CD14-positive monocyte (primary cell): Measurements from ENCODE around the gene RAB28. TPM values are rescaled to one million over a fixed set of nuclear protein-coding genes. Genes with fewer than 3 reads are reported as not detected.

Experiments
- DNase-seq, 3 donors: peaks; one replicate each; pipeline ENCODE4 v3.0.0-alpha.2; 2011 to 2022
- H2AFZ ChIP-seq: 2 replicates; pipeline ENCODE4 v1.6.0; 2012; ENCODE audit warnings: mild to moderate bottlenecking, low read depth, low read length, inconsistent platforms; ENCODE audit not compliant: insufficient read depth, poor library complexity, severe bottlenecking
- H3K27ac ChIP-seq, 2 donors: 1 replicate in 1 of 2; 2 replicates in 1 of 2; pipeline ENCODE4 v1.5.1; 2012 to 2013; ENCODE audit warnings: low read length in 2 of 2, control low read depth in 1 of 2, inconsistent platforms in 1 of 2, low read depth in 1 of 2, mild to moderate bottlenecking in 1 of 2
- H3K27me3 ChIP-seq, 2 donors: one replicate each; pipeline versions ENCODE4 v1.6.0 to v1.6.1; 2011 to 2013; ENCODE audit warnings: low read length in 2 of 2; ENCODE audit not compliant: control insufficient read depth in 2 of 2, insufficient read depth in 2 of 2
- H3K36me3 ChIP-seq, 2 donors: replicated peaks in 1 of 2; 1 replicate in 1 of 2; 2 replicates in 1 of 2; pipeline versions ENCODE4 v1.5.1 to v1.6.1; 2012 to 2013; ENCODE audit warnings: low read length in 2 of 2, control low read depth in 1 of 2, inconsistent platforms in 1 of 2, mild to moderate bottlenecking in 1 of 2; ENCODE audit not compliant: insufficient read depth in 2 of 2, control insufficient read depth in 1 of 2
- H3K4me1 ChIP-seq, 2 donors: 1 replicate in 1 of 2; 2 replicates in 1 of 2; pipeline versions ENCODE4 v1.5.1 to v1.6.1; 2012 to 2013; ENCODE audit warnings: low read length in 2 of 2, control low read depth in 1 of 2, inconsistent platforms in 1 of 2, mild to moderate bottlenecking in 1 of 2, moderate library complexity in 1 of 2; ENCODE audit not compliant: insufficient read depth in 2 of 2, control insufficient read depth in 1 of 2
- H3K4me2 ChIP-seq: replicated peaks from 2 replicates; pipeline ENCODE3; 2012; ENCODE audit warnings: low read length, moderate library complexity, mild to moderate bottlenecking; ENCODE audit not compliant: poor library complexity, severe bottlenecking; ENCODE audit errors: extremely low read depth
- H3K4me3 ChIP-seq, 3 experiments: fragments of 200-600 bp in 1 of 3; sonication (generic) in 1 of 3; replicated peaks in 1 of 3; 1 replicate in 2 of 3; 2 replicates in 1 of 3; pipeline ENCODE4 v1.5.1; 2011 to 2013; ENCODE audit warnings: low read length in 3 of 3, mild to moderate bottlenecking in 3 of 3, control low read depth in 2 of 3, low read depth in 2 of 3, inconsistent platforms in 1 of 3, moderate library complexity in 1 of 3
- H3K79me2 ChIP-seq: 2 replicates; pipeline ENCODE4 v1.6.0; 2012; ENCODE audit warnings: mild to moderate bottlenecking, control low read depth, inconsistent platforms, low read length, moderate library complexity; ENCODE audit not compliant: insufficient read depth
- H3K9ac ChIP-seq: 2 replicates; pipeline ENCODE4 v1.6.0; 2017; ENCODE audit warnings: low read length, mild to moderate bottlenecking; ENCODE audit not compliant: insufficient read depth, poor library complexity, severe bottlenecking
- H3K9me3 ChIP-seq, 2 donors: replicated peaks in 1 of 2; 1 replicate in 1 of 2; 2 replicates in 1 of 2; pipeline versions ENCODE4 v1.5.1 to v1.6.1; 2012 to 2013; ENCODE audit warnings: low read length in 2 of 2, control low read depth in 1 of 2; ENCODE audit not compliant: control insufficient read depth in 1 of 2, insufficient read depth in 1 of 2
- H4K20me1 ChIP-seq: 2 replicates; pipeline ENCODE4 v1.6.0; 2012; ENCODE audit warnings: mild to moderate bottlenecking, low read length, control low read depth, moderate library complexity; ENCODE audit not compliant: insufficient read depth
- H3K27ac Mint-ChIP-seq, 7 donors: one replicate each; pipeline ENCODE4 v1.8.0; 2020; ENCODE audit warnings: mild to moderate bottlenecking in 7 of 7, mixed read lengths in 7 of 7, moderate library complexity in 6 of 7, inconsistent platforms in 2 of 7
- H3K27me3 Mint-ChIP-seq, 3 donors: one replicate each; pipeline ENCODE4 v1.8.0; 2021 to 2022; ENCODE audit warnings: low read depth in 3 of 3, mild to moderate bottlenecking in 3 of 3, mixed read lengths in 3 of 3, moderate library complexity in 3 of 3, inconsistent platforms in 1 of 3
- H3K36me3 Mint-ChIP-seq, 2 donors: one replicate each; pipeline ENCODE4 v1.8.0; 2020; ENCODE audit warnings: mixed read lengths in 2 of 2, inconsistent platforms in 1 of 2, mild to moderate bottlenecking in 1 of 2
- H3K4me1 Mint-ChIP-seq: one replicate; pipeline ENCODE4 v1.8.0; 2020; ENCODE audit warnings: mild to moderate bottlenecking, mixed read lengths
- H3K4me3 Mint-ChIP-seq, 2 donors: one replicate each; pipeline ENCODE4 v1.8.0; 2020; ENCODE audit warnings: mild to moderate bottlenecking in 2 of 2, mixed read lengths in 2 of 2, moderate library complexity in 1 of 2
- H3K9me3 Mint-ChIP-seq, 7 donors: one replicate each; pipeline ENCODE4 v1.8.0; 2020 to 2022; ENCODE audit warnings: mixed read lengths in 7 of 7, mild to moderate bottlenecking in 6 of 7, moderate library complexity in 6 of 7, inconsistent platforms in 2 of 7
- WGBS: methylation state at CpG from one replicate; pipeline ENCODE4 v1.1.5; 2013; ENCODE audit warnings: missing lambda C conversion rate; ENCODE audit not compliant: insufficient coverage; 5-methylcytosine and 5-hydroxymethylcytosine counted together
- intact Hi-C, 2 donors: fragments of 100-400 bp; cut with micrococcal nuclease; formaldehyde crosslinking; loops; one replicate each; pipeline versions ENCODE4 v1.15.0 to v1.15.1; 2023
- polyA plus RNA-seq, 3 donors: library from polyadenylated mRNA; depleted of rRNA in 1 of 3; unstranded in 2 of 3; stranded (reverse) in 1 of 3; fragments of 300-500 nt in 2 of 3; fragments of >200 nt in 1 of 3; fragmentation: Illumina TruSeq in 2 of 3; gene quantifications; 1 replicate in 2 of 3; 2 replicates in 1 of 3; pipeline ENCODE4 v1.2.3, GENCODE V29; 2012 to 2021
- TF ChIP-seq, protein P1 (sequence below): fragments of 200-600 bp; IDR thresholded peaks from one replicate; pipeline ENCODE4 v1.8.0; 2022; ENCODE audit warnings: antibody characterized with exemption, mild to moderate bottlenecking

Gene RAB28
- polyA plus RNA-seq, 3 donors = 7.6 to 18.0 (median 17.8) TPM

DNA sequence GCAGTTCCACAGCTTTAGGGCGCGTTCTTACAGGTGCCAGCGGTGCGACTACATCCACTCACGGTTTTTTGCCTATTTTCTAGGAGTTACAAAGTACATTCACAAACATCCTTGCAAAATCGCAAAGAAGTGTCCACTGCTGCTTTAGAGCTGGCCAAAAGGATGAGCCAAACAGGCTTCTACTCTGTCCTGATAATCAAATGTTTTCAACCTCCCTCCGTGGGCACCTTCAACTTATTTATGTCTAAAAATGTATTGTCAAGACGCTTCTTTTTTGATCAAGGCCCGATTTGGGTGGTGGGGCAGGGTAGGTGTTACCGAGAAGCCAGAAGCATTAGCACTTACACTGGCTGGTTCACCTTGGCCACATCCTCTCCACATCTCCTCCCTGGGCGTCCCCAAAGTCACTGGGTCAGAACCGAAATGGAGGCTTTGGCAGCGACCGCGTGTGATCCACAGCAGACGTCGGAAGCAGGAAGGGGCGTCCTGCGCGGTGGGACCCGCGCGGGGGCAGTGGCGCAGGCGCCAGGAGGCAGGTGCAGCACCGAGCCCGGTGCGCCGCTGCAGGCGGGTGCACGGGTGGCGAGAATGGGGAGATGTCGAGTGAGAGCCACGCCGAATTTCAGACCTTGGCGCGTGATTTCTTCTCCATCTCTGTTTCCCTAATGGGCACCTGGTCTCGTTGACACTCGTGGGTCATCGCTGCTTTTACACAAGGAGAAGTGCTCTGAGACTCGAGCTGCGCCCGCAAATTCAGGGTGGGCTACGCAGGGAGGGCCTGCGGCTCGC is 43.2 kb upstream of the RAB28 start:
- DNase-seq = no peak
- no peak overlapping the region for H3K27ac ChIP-seq
- no peak overlapping the region for H3K27ac Mint-ChIP-seq
- H3K36me3 ChIP-seq = no peaks in the 10 kb centered on the region
- H4K20me1 ChIP-seq = no peaks in the 10 kb centered on the region
- H2AFZ ChIP-seq = no peak overlapping the region
- H3K27me3 ChIP-seq = peaks cover 89 to 100% of the 10 kb centered on the region in 2 donors
- peak overlapping the region in 1 of 3 experiments; percentile 56 for H3K4me3 ChIP-seq
- TF ChIP-seq, protein P1, sequence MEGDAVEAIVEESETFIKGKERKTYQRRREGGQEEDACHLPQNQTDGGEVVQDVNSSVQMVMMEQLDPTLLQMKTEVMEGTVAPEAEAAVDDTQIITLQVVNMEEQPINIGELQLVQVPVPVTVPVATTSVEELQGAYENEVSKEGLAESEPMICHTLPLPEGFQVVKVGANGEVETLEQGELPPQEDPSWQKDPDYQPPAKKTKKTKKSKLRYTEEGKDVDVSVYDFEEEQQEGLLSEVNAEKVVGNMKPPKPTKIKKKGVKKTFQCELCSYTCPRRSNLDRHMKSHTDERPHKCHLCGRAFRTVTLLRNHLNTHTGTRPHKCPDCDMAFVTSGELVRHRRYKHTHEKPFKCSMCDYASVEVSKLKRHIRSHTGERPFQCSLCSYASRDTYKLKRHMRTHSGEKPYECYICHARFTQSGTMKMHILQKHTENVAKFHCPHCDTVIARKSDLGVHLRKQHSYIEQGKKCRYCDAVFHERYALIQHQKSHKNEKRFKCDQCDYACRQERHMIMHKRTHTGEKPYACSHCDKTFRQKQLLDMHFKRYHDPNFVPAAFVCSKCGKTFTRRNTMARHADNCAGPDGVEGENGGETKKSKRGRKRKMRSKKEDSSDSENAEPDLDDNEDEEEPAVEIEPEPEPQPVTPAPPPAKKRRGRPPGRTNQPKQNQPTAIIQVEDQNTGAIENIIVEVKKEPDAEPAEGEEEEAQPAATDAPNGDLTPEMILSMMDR = no peak
- peaks cover 51 to 52% of the 10 kb centered on the region in 2 donors for H3K4me1 ChIP-seq
- peaks cover 52% of the 10 kb centered on the region for H3K4me1 Mint-ChIP-seq
- no peaks in the 10 kb centered on the region for H3K79me2 ChIP-seq
- peak overlapping the region; percentile 47 to 89 for H3K4me3 Mint-ChIP-seq
- peaks cover 14 to 30% of the 10 kb centered on the region in 2 donors for H3K36me3 Mint-ChIP-seq
- H3K27me3 Mint-ChIP-seq = peaks cover 99% of the 10 kb centered on the region in 3 donors
- no peak overlapping the region for H3K9ac ChIP-seq
- peaks cover 35 to 81% of the 10 kb centered on the region in 2 donors for H3K9me3 ChIP-seq
- peak overlapping the region; percentile 57 for H3K4me2 ChIP-seq
- intact Hi-C loops = no loop called here
- 3% methylated on average over 36 of the region's 46 CpGs for whole genome bisulfite sequencing
- H3K9me3 Mint-ChIP-seq = peaks cover 10 to 60% (median 49%) of the 10 kb centered on the region in 7 donors

DNA sequence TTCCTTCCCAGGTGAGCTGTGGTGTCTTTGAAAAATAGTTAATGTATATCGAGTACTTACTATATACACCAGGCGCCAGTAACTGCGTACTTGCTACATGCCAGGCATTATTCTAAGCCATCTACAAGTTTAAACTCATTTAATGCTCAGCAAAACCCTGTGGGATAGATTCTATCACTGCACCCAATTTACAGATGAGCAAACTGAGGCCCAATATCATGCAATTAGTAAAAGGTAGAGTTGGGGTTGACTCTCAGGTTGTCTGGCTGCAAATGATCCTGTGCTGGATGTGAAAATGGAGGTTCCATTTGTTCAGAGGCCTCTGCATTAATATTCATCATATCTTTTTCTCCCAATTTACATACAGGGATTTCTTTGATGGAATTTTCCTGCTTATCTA is 42.5 kb upstream of the RAB28 start:
- H3K4me1 ChIP-seq = peaks cover 52 to 54% of the 10 kb centered on the region in 2 donors
- Mint-ChIP-seq H3K36me3 (peaks cover 14 to 29% of the 10 kb centered on the region in 2 donors), H3K4me3 (peak overlapping the region in 1 of 2 donors; percentile 89), H3K4me1 (peaks cover 52% of the 10 kb centered on the region), H3K27me3 (peaks cover 100% of the 10 kb centered on the region in 3 donors), H3K27ac (no peak overlapping the region), H3K9me3 (peaks cover 10 to 63% (median 49%) of the 10 kb centered on the region in 7 donors)
- H3K9me3 ChIP-seq = peaks cover 35 to 79% of the 10 kb centered on the region in 2 donors
- no CpG with 5 or more reads among the region's 3 CpGs for WGBS
- no peak overlapping the region for H3K4me3 ChIP-seq
- H3K27me3 ChIP-seq = peaks cover 88 to 100% of the 10 kb centered on the region in 2 donors
- no peaks in the 10 kb centered on the region for H3K36me3 ChIP-seq
- H4K20me1 ChIP-seq = no peaks in the 10 kb centered on the region
- H2AFZ ChIP-seq = no peak overlapping the region
- no peak overlapping the region for H3K27ac ChIP-seq
- H3K79me2 ChIP-seq = no peaks in the 10 kb centered on the region
- DNase-seq = no peak
- TF ChIP-seq, protein P1 = no peak
- H3K4me2 ChIP-seq = no peak overlapping the region
- H3K9ac ChIP-seq = no peak overlapping the region
- intact Hi-C loops = no loop called here
